K562 (cell line): Measurements from ENCODE around the gene MYCN. TPM values are rescaled to one million over a fixed set of nuclear protein-coding genes. Genes with fewer than 3 reads are reported as not detected.

ENCODE experiments used
- ATAC-seq: fragments of 200-7000 bp; cut with Tn5 transposase; 3 replicates; pipeline ENCODE4 v1.9.1; 2020; ENCODE audit warnings: moderate library complexity
- BruUV-seq: library from RNA; stranded (reverse); fragments of 400-500 nt; replicated peaks from 2 replicates; lab custom pipeline; 2021; lab: Mats Ljungman, UMichigan
- CTCF ChIA-PET: fragments of 300-600 bp; formaldehyde crosslinking; extraction: SDS; loops from one replicate; lab custom pipeline; 2021; ENCODE audit warnings: low intra/inter-chr PET ratio; lab: Yijun Ruan, JAX
- POLR2A ChIA-PET: fragments of 300-600, 350-650 bp; sonication (Branson Sonifier 250); formaldehyde crosslinking; extraction: SDS; loops from one replicate; lab custom pipeline; 2021; ENCODE audit warnings: antibody characterized with exemption, inconsistent platforms; lab: Yijun Ruan, JAX
- DNase-seq, 4 experiments: peaks; one replicate each; pipeline versions ENCODE4 v3.0.0 to v3.0.0-alpha.2; 2011 to 2018; ENCODE audit warnings: low spot score in 3 of 4, mixed read lengths in 3 of 4; ENCODE audit errors: extremely low read depth in 1 of 4
- FAIRE-seq: peaks from 2 replicates; lab custom pipeline; 2011; peaks lifted over from hg19 to GRCh38; lab: Jason Lieb, UNC
- H2AFZ ChIP-seq: 2 replicates; pipeline ENCODE4 v1.6.0; 2011; ENCODE audit warnings: low read depth, low read length, control low read depth, inconsistent platforms
- H3K27ac ChIP-seq: fragments of 200-600 bp; 3 replicates; pipeline ENCODE4 v1.8.0; 2011; ENCODE audit warnings: low read depth, mild to moderate bottlenecking, control low read depth, inconsistent platforms, low read length, moderate library complexity, mixed read lengths; ENCODE audit errors: extremely low read depth
- H3K27me3 ChIP-seq, 2 experiments: fragments of 300-600 bp in 1 of 2; 2 replicates in 1 of 2; 3 replicates in 1 of 2; pipeline versions ENCODE4 v1.6.0 to v1.8.0; 2011; ENCODE audit warnings: inconsistent platforms in 2 of 2, low read length in 2 of 2, mild to moderate bottlenecking in 1 of 2, mixed read lengths in 1 of 2, moderate library complexity in 1 of 2; ENCODE audit not compliant: control insufficient read depth in 2 of 2, insufficient read depth in 2 of 2
- H3K36me3 ChIP-seq: fragments of 300-600 bp; 3 replicates; pipeline ENCODE4 v1.8.0; 2011; ENCODE audit warnings: mild to moderate bottlenecking, low read length, inconsistent platforms; ENCODE audit not compliant: control insufficient read depth, insufficient read depth
- H3K4me1 ChIP-seq, 2 experiments: fragments of 200-600 bp in 1 of 2; replicated peaks in 1 of 2; 2 replicates in 1 of 2; 3 replicates in 1 of 2; pipeline versions ENCODE4 v1.5.1 to v1.8.0; 2011; ENCODE audit warnings: inconsistent platforms in 2 of 2, low read length in 2 of 2, mild to moderate bottlenecking in 1 of 2, mixed read lengths in 1 of 2, moderate library complexity in 1 of 2; ENCODE audit not compliant: control insufficient read depth in 2 of 2, insufficient read depth in 2 of 2
- H3K4me2 ChIP-seq: 2 replicates; pipeline ENCODE4 v1.6.1; 2011; ENCODE audit warnings: low read length, control low read depth, inconsistent platforms, mixed read lengths; ENCODE audit not compliant: insufficient read depth
- H3K4me3 ChIP-seq: fragments of 200-600 bp; sonication (generic), shearing (Covaris generic); 2 replicates; pipeline ENCODE4 v1.5.1; 2016; ENCODE audit warnings: control low read depth, inconsistent platforms
- H3K79me2 ChIP-seq: fragments of 200-600 bp; 3 replicates; pipeline ENCODE4 v1.8.0; 2011; ENCODE audit warnings: low read length, inconsistent platforms; ENCODE audit not compliant: control insufficient read depth, insufficient read depth
- H3K9ac ChIP-seq, 2 experiments: 2 replicates each; pipeline versions ENCODE4 v1.6.0 to v1.6.1; 2011; ENCODE audit warnings: low read depth in 2 of 2, low read length in 2 of 2, control low read depth in 1 of 2, inconsistent platforms in 1 of 2, mild to moderate bottlenecking in 1 of 2, mixed read lengths in 1 of 2; ENCODE audit not compliant: insufficient read depth in 1 of 2
- H3K9me1 ChIP-seq: one replicate; pipeline ENCODE4 v1.6.0; 2011; ENCODE audit warnings: inconsistent platforms, mild to moderate bottlenecking, low read length, moderate library complexity; ENCODE audit not compliant: control insufficient read depth, insufficient read depth
- H3K9me3 ChIP-seq: replicated peaks from 2 replicates; pipeline ENCODE4 v1.5.1; 2011; ENCODE audit warnings: low read depth, low read length, inconsistent platforms; ENCODE audit not compliant: control insufficient read depth, insufficient read depth
- H4K20me1 ChIP-seq: replicated peaks from 2 replicates; pipeline ENCODE4 v1.6.1; 2011; ENCODE audit warnings: low read length, inconsistent platforms, mixed read lengths; ENCODE audit not compliant: control insufficient read depth, insufficient read depth
- ATF1 ChIP-seq, 2 experiments: fragments of 450-650 bp in 1 of 2; IDR thresholded peaks; 2 replicates each; pipeline ENCODE4 v1.6.1; 2016; ENCODE audit warnings: missing compliant biosample characterization in 1 of 2, missing genetic modification characterization in 1 of 2
- PPARD ChIP-seq: fragments of 250-450 bp; sonication (Bioruptor Pico); IDR thresholded peaks from 2 replicates; pipeline ENCODE4 v1.8.0; 2022; ENCODE audit warnings: inconsistent platforms, mild to moderate bottlenecking, moderate library complexity
- ZC3H4 ChIP-seq: sonication (generic); formaldehyde crosslinking; IDR thresholded peaks from 2 replicates; pipeline ENCODE4 v1.9.0; 2021; ENCODE audit warnings: missing genetic modification reagents, borderline replicate concordance
- WGBS: fragments of 100-300 bp; shearing (Covaris generic); methylation state at CpG from one replicate; pipeline ENCODE4 v1.1.6; 2016; ENCODE audit warnings: low coverage, mixed read lengths; ENCODE audit not compliant: insufficient coverage; ENCODE audit errors: missing lambda C conversion rate; 5-methylcytosine and 5-hydroxymethylcytosine counted together
- in situ Hi-C: fragments of 300-500 bp; cut with MboI; formaldehyde crosslinking; loops from 4 replicates; pipeline ENCODE4 v1.15.0; 2018; ENCODE audit warnings: inconsistent platforms, mixed read lengths
- intact Hi-C: fragments of 100-400 bp; cut with micrococcal nuclease; formaldehyde crosslinking; loops from 2 replicates; pipeline ENCODE4 v1.14.2; 2022
- polyA plus RNA-seq, 8 experiments: library from polyadenylated mRNA; depleted of rRNA in 4 of 8; stranded (reverse) in 5 of 8; unstranded in 3 of 8; fragments of >200 nt; fragmentation: Nextera tagmentation in 2 of 8; fragmentation: Illumina TruSeq in 1 of 8; extraction: Ambion mirVana in 2 of 8; extraction: Trizol in 1 of 8; gene quantifications; 2 replicates each; pipeline versions ENCODE4 v1.2.1 to v1.2.3, GENCODE V29; 2011 to 2014; ENCODE audit warnings: inconsistent platforms in 1 of 8, missing spikeins in 1 of 8
- total RNA-seq, 7 experiments: library from RNA; depleted of rRNA in 6 of 7; stranded (reverse); fragments of >200 nt in 6 of 7; fragmentation: Illumina TruSeq in 2 of 7; extraction: Trizol in 2 of 7; gene quantifications; 2 replicates each; pipeline versions ENCODE4 v1.2.1 to v1.2.3, GENCODE V29; 2011 to 2021; ENCODE audit warnings: low replicate concordance in 1 of 7

MYCN gene
- total and polyA plus RNA-seq, 9 of the 15 experiments (the other 6 are each of a cell fraction or from before 2014, with no cell fraction given) = not detected

- ChIA-PET POLR2A (no interaction called here), CTCF (no interaction called here)
- no peak overlapping the region for H3K9ac ChIP-seq
- no peaks in the 10 kb centered on the region for H3K79me2 ChIP-seq
- H3K9me3 ChIP-seq = no peaks in the 10 kb centered on the region
- ATAC-seq (no peak), DNase-seq (no peak), FAIRE-seq (no peak)
- no TSS peak for BruUV-seq
- no peak overlapping the region for H3K4me3 ChIP-seq
- H2AFZ ChIP-seq = no peak overlapping the region
- in situ Hi-C loops = no loop called here
- H3K36me3 ChIP-seq = no peaks in the 10 kb centered on the region
- no peaks in the 10 kb centered on the region for H3K9me1 ChIP-seq
- TF ChIP-seq PPARD (CRISPR knock-in tag) (no peak), ATF1 (CRISPR knock-in tag; IDR thresholded peaks at IDR 0.05) (no peak), ATF1 (tag; IDR thresholded peaks at IDR 0.05) (no peak), ZC3H4 (CRISPR knock-in tag) (no peak)
- TF ChIP-seq, all 486 proteins: peak for 0
- Histone ChIP-seq H3K27ac (no peak overlapping the region), H3K4me1 (no peaks in the 10 kb centered on the region), H3K27me3 (peaks cover 0 to 31% of the 10 kb centered on the region in 2 experiments; a peak in 3 of 5 replicates), H4K20me1 (no peaks in the 10 kb centered on the region), H3K4me2 (no peak overlapping the region)
- intact Hi-C loops = no loop called here
- 1% methylated on average over 8 of the region's 9 CpGs for WGBS
These were observed 38.9 kb downstream of the MYCN start for GRCh38 chr2:15979051-15979758.
